ENCODE measurements around the gene CHRNA7. TPM values are rescaled to one million over a fixed set of nuclear protein-coding genes. Genes with fewer than 3 reads are reported as not detected.

The CHRNA7 gene
- total and polyA plus RNA-seq, 10 of the 15 experiments (the other 5 are each of a cell fraction or from before 2014, with no cell fraction given), result 0.06 to 0.15 (median 0.12) TPM; not detected in 7

DNA sequence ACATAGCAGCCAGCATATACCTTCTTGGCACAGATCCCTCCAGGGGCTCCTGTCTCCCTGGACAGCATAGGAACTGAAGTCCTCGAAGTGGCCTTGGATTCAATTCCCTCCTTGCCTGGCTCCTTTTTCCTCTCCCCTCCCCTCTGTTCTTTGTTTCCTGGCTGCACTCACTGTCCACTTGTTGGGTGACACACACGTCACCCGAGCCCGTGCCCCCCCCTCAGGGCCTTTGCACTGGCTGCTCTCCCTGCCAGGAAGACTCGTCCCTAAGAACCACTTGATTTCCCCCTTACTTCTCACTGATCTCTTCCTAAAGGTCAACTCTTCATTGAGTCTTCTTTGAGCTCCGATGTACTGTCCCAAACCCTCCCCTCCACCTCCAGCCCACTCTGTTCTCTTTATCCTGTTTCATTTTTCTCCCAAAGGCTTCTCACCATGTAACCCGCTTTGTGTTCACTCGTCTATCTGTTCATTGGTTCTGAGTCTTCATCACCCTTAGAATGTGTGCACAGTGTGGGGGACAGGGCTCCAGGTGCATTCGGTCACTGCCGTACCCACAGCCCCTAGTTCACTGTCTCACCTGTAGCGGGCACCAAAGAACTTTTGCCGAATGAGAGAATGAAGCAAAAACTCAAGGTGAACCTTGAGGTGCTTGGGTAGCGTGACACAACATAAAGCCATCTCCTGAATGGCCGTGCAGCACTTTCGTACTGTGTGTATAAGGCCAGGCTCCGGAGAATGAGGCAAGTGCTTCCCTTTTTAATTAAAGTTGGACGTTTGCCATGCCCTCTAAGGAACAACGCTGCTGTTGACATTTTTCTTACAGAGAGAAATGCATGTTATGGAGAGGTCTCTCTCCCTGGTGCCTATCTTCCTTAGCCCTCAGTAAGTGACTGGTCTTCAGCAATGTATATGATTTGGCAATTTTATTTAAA is 74.0 kb downstream of the CHRNA7 start:
- SMC1A ChIA-PET (ENCODE audit: uncharacterized antibody, unreplicated experiment), result no interaction called here
- Histone ChIP-seq H3K36me3 (ENCODE audit: control insufficient read depth in 2 of 2, insufficient read depth in 2 of 2, low read length in 1 of 2) (no peaks in the 10 kb centered on the region), H3K4me2 (ENCODE audit: control insufficient read depth, insufficient read depth) (no peak overlapping the region), H3K27ac (ENCODE audit: control insufficient read depth, insufficient read depth) (no peak overlapping the region), H3K4me1 (ENCODE audit: control insufficient read depth, insufficient read depth, low read length) (no peaks in the 10 kb centered on the region), H2AFZ (ENCODE audit: control insufficient read depth, low read depth, low read length) (no peak overlapping the region), H3K79me2 (ENCODE audit: control insufficient read depth, insufficient read depth, low read length) (no peaks in the 10 kb centered on the region), H3K9me3 (replicated peaks; ENCODE audit: control insufficient read depth, insufficient read depth, low read length) (no peaks in the 10 kb centered on the region), H4K20me1 (ENCODE audit: control insufficient read depth, insufficient read depth) (no peaks in the 10 kb centered on the region; the same call in 1 of the 2 replicates), H3K4me3 (no peak overlapping the region), H3K27me3 (replicated peaks in 1 of 2; ENCODE audit: control insufficient read depth in 2 of 2, insufficient read depth in 2 of 2, low read length in 1 of 2) (no peaks in the 10 kb centered on the region), H3K9ac (ENCODE audit: control insufficient read depth, insufficient read depth, low read length) (no peak overlapping the region)
- no peak for FAIRE-seq
- RAD21 ChIA-PET (ENCODE audit: unreplicated experiment), result no interaction called here
- in situ Hi-C loops (cut with MboI), result no loop called here
- no peak for DNase-seq (ENCODE audit: low read depth, low spot score)
- BruUV-seq (replicated peaks), result no TSS peak
- TF ChIP-seq, protein P1, sequence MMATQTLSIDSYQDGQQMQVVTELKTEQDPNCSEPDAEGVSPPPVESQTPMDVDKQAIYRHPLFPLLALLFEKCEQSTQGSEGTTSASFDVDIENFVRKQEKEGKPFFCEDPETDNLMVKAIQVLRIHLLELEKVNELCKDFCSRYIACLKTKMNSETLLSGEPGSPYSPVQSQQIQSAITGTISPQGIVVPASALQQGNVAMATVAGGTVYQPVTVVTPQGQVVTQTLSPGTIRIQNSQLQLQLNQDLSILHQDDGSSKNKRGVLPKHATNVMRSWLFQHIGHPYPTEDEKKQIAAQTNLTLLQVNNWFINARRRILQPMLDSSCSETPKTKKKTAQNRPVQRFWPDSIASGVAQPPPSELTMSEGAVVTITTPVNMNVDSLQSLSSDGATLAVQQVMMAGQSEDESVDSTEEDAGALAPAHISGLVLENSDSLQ (IDR thresholded peaks at IDR 0.05), result no peak
- TF ChIP-seq, protein P2, sequence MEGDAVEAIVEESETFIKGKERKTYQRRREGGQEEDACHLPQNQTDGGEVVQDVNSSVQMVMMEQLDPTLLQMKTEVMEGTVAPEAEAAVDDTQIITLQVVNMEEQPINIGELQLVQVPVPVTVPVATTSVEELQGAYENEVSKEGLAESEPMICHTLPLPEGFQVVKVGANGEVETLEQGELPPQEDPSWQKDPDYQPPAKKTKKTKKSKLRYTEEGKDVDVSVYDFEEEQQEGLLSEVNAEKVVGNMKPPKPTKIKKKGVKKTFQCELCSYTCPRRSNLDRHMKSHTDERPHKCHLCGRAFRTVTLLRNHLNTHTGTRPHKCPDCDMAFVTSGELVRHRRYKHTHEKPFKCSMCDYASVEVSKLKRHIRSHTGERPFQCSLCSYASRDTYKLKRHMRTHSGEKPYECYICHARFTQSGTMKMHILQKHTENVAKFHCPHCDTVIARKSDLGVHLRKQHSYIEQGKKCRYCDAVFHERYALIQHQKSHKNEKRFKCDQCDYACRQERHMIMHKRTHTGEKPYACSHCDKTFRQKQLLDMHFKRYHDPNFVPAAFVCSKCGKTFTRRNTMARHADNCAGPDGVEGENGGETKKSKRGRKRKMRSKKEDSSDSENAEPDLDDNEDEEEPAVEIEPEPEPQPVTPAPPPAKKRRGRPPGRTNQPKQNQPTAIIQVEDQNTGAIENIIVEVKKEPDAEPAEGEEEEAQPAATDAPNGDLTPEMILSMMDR (IDR thresholded peaks at IDR 0.05 in 2 of 3, conservative IDR thresholded peaks at IDR 0.05 in 1 of 3; ENCODE audit: control insufficient read depth in 2 of 3, extremely low read depth in 1 of 3, insufficient read depth in 1 of 3, low read depth in 3 of 3, low read length in 3 of 3), result peak; percentile 6 to 28 (median 25); a peak in 1 of 6 replicates
- no peak for TF ChIP-seq IRF3 (IDR thresholded peaks at IDR 0.05)
- peak; percentile 40; the same call in 1 of the 3 replicates for ATAC-seq
- CTCF ChIA-PET, result no interaction called here
- intact Hi-C loops (cut with micrococcal nuclease; ENCODE audit: unreplicated experiment), result loop anchor here (10.0 kb wide), 1 partner anchor 130 kb away; no protein-coding TSS in a partner anchor
- POLR2A ChIA-PET, result no interaction called here
- 17% methylated on average over 17 of the region's 18 CpGs for WGBS (ENCODE audit: insufficient coverage, insufficient replicate concordance, low lambda C conversion rate, missing lambda C conversion rate)

All from GM12878 (cell line).